Immature natural killer cell (primary cell): ENCODE results near the gene THEMIS. TPM values are rescaled to one million over a fixed set of nuclear protein-coding genes. Genes with fewer than 3 reads are reported as not detected.

Experiments
- DNase-seq, 3 donors: peaks; one replicate each; pipeline ENCODE4 v3.0.0; 2022; ENCODE audit warnings: mixed read lengths in 1 of 3
- H3K27ac Mint-ChIP-seq, 6 donors: one replicate each; pipeline ENCODE4 v1.8.0; 2020; ENCODE audit warnings: mixed read lengths in 6 of 6, mild to moderate bottlenecking in 5 of 6, inconsistent platforms in 4 of 6, moderate library complexity in 3 of 6
- H3K27me3 Mint-ChIP-seq, 3 donors: one replicate each; pipeline ENCODE4 v1.8.0; 2020 to 2021; ENCODE audit warnings: low read depth in 3 of 3, mild to moderate bottlenecking in 3 of 3, mixed read lengths in 3 of 3, moderate library complexity in 3 of 3, inconsistent platforms in 1 of 3
- H3K36me3 Mint-ChIP-seq, 3 donors: one replicate each; pipeline ENCODE4 v1.8.0; 2020; ENCODE audit warnings: mixed read lengths in 3 of 3, inconsistent platforms in 2 of 3, mild to moderate bottlenecking in 2 of 3
- H3K4me1 Mint-ChIP-seq, 2 donors: one replicate each; pipeline ENCODE4 v1.8.0; 2020; ENCODE audit warnings: inconsistent platforms in 2 of 2, mild to moderate bottlenecking in 2 of 2, mixed read lengths in 2 of 2, moderate library complexity in 1 of 2
- H3K4me3 Mint-ChIP-seq, 5 donors: one replicate each; pipeline ENCODE4 v1.8.0; 2020; ENCODE audit warnings: mild to moderate bottlenecking in 5 of 5, mixed read lengths in 5 of 5, inconsistent platforms in 3 of 5, moderate library complexity in 3 of 5
- H3K9me3 Mint-ChIP-seq, 6 donors: one replicate each; pipeline ENCODE4 v1.8.0; 2020; ENCODE audit warnings: mild to moderate bottlenecking in 6 of 6, mixed read lengths in 6 of 6, inconsistent platforms in 4 of 6, moderate library complexity in 3 of 6
- polyA plus RNA-seq, 3 donors: library from polyadenylated mRNA; unstranded; fragments of 300-500 nt; fragmentation: Illumina TruSeq; gene quantifications; one replicate each; pipeline ENCODE4 v1.2.3, GENCODE V29; 2021

THEMIS gene, protein sequence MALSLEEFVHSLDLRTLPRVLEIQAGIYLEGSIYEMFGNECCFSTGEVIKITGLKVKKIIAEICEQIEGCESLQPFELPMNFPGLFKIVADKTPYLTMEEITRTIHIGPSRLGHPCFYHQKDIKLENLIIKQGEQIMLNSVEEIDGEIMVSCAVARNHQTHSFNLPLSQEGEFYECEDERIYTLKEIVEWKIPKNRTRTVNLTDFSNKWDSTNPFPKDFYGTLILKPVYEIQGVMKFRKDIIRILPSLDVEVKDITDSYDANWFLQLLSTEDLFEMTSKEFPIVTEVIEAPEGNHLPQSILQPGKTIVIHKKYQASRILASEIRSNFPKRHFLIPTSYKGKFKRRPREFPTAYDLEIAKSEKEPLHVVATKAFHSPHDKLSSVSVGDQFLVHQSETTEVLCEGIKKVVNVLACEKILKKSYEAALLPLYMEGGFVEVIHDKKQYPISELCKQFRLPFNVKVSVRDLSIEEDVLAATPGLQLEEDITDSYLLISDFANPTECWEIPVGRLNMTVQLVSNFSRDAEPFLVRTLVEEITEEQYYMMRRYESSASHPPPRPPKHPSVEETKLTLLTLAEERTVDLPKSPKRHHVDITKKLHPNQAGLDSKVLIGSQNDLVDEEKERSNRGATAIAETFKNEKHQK
- polyA plus RNA-seq = 1 to 10 TPM in 1 of 3 donors, under 1 TPM in 2; 0.12 to 1.6 (median 0.57) TPM

DNA sequence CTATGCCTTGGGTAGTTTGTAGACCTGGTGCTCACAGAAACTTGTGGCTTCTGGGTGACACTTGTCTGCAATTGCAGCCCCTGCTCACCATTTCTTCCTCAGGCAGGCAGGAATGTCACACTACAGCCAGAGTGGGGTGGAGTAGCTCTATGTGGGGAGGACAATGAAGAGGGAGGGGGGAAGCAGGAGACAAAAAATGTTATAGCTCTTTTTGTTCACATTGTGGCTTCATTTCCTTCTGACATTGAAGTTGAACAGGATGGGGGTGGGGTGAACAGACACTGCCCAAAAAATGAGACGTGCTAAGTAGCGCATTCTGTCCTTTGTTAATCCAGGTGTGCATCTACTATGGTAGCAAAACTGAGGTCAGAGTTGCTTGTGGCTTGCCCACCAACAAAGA lies at the start of gene THEMIS:
Gene THEMIS, minus strand, starts transcription at position 124 of the 400 bp plus-strand sequence. CDS start 126 bp downstream, outside the sequence.
- peak within 1 kb of the TSS in 2 of 6 donors; percentile 52 to 60 for H3K27ac Mint-ChIP-seq
- no peak for DNase-seq
- H3K4me1 Mint-ChIP-seq = peaks cover 8 to 9% of the 10 kb centered on the region in 2 donors
- H3K9me3 Mint-ChIP-seq = peaks cover 0 to 5% (median 0%) of the 10 kb centered on the region in 6 donors
- H3K4me3 Mint-ChIP-seq = peak within 1 kb of the TSS in 3 of 5 donors; percentile 18 to 40 (median 28)
- H3K27me3 Mint-ChIP-seq = peaks cover 0 to 2% (median 0%) of the 10 kb centered on the region in 3 donors
- H3K36me3 Mint-ChIP-seq = peaks cover 0 to 4% (median 4%) of the 10 kb centered on the region in 3 donors

DNA sequence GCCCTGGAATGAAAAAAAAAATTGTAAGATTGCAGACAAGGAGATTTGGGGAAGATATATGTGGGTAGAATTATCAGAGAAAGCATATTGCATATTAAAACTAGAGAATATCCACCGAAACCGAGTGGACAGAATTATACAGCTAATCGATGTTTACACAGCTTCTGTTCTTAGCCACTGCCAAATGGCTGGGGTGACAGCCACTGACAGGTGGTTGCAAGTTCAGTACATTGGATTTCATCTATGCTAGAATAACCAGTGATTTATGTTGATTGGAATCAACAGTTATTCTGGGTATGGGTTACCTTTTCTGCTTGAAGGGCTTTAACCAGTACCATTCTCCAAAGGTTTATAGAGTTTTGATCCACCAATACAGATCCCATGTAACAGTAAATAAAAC lies 48.4 kb upstream of the THEMIS start:
- Mint-ChIP-seq H3K27ac (peak overlapping the region in 1 of 6 donors; percentile 22), H3K36me3 (no peaks in the 10 kb centered on the region), H3K4me1 (peaks cover 31% of the 10 kb centered on the region in 2 donors), H3K9me3 (no peaks in the 10 kb centered on the region), H3K27me3 (peaks cover 0 to 4% (median 1%) of the 10 kb centered on the region in 3 donors), H3K4me3 (no peak overlapping the region)
- no peak for DNase-seq

DNA sequence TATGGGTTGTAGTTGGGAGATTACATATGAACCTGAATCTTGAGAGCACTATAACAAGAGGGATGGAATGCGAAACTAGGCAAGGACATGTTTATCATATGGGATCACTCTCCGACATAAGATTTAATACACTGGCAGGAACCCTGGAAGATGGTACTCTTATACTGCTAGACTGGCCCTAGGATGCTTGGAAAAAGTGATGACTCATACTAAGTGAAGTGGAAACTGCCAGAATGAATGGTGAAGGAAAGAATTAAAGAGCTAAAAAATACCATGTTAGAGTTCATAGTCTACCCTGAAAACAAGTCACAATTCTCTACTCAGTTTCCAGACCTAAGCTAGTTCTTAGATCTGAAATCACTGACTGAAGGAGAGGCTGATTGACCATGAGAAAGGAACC lies 45.5 kb upstream of the THEMIS start:
- peaks cover 0 to 4% (median 3%) of the 10 kb centered on the region in 3 donors for H3K27me3 Mint-ChIP-seq
- no peak for DNase-seq
- H3K4me3 Mint-ChIP-seq = no peak overlapping the region
- H3K4me1 Mint-ChIP-seq = peaks cover 17% of the 10 kb centered on the region in 2 donors
- H3K9me3 Mint-ChIP-seq = no peaks in the 10 kb centered on the region
- no peak overlapping the region for H3K27ac Mint-ChIP-seq
- H3K36me3 Mint-ChIP-seq = no peaks in the 10 kb centered on the region

DNA sequence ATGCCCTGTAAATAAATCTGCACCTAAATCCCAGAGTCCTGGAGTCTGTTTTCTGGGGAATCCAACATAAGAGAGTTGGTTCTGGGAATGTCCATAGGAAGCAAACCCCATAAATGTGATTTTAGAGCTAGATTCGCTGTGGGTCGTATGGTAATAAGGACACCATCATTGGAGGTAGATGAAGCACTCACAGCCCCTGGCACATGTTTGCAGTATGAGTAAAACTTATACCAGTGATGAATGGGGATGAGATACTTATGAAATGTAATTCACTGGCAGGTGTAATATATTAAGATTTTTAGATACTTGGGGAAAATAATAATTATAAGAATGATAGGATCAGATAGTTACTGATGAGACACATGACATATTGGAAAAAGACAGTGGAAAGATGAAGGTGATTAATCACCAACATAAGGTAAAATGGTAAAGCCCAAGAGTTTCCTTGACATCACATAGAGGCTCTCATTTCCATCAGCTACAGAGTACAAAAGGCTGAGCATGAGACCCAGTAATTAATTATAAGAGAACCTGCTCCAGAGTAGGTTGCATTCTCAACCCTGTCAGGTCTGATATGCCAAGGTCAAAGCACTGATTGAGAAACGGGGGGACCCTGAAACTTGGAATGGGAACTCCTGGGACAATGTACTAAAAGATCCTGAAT lies 44.7 kb upstream of the THEMIS start:
- peaks cover 0 to 4% (median 3%) of the 10 kb centered on the region in 3 donors for H3K27me3 Mint-ChIP-seq
- H3K36me3 Mint-ChIP-seq = no peaks in the 10 kb centered on the region
- DNase-seq = no peak
- H3K4me3 Mint-ChIP-seq = no peak overlapping the region
- peaks cover 9% of the 10 kb centered on the region in 2 donors for H3K4me1 Mint-ChIP-seq
- no peak overlapping the region for H3K27ac Mint-ChIP-seq
- no peaks in the 10 kb centered on the region for H3K9me3 Mint-ChIP-seq

DNA sequence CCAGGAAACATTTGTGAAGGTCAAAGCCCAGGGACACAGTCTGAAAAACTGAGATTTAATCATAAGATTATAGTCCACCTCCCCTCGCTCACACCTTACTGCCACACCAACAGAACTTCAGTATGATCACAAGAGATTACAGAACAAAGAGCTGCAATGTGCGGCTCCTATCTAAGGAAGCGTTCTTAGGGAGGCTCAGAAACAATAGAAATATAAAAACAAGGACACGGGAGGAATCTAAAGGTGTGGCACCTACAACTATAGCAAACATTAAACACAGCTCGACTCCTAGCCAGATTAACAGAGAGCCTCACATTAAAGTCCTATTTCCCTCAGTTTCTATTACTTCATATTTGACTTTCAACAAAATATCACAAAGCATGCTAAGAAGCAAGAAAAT lies 40.4 kb upstream of the THEMIS start:
- DNase-seq = no peak
- Mint-ChIP-seq H3K27me3 (peaks cover 0 to 3% (median 0%) of the 10 kb centered on the region in 3 donors), H3K36me3 (no peaks in the 10 kb centered on the region), H3K4me1 (peaks cover 13 to 18% of the 10 kb centered on the region in 2 donors), H3K9me3 (no peaks in the 10 kb centered on the region), H3K4me3 (no peak overlapping the region), H3K27ac (no peak overlapping the region)

DNA sequence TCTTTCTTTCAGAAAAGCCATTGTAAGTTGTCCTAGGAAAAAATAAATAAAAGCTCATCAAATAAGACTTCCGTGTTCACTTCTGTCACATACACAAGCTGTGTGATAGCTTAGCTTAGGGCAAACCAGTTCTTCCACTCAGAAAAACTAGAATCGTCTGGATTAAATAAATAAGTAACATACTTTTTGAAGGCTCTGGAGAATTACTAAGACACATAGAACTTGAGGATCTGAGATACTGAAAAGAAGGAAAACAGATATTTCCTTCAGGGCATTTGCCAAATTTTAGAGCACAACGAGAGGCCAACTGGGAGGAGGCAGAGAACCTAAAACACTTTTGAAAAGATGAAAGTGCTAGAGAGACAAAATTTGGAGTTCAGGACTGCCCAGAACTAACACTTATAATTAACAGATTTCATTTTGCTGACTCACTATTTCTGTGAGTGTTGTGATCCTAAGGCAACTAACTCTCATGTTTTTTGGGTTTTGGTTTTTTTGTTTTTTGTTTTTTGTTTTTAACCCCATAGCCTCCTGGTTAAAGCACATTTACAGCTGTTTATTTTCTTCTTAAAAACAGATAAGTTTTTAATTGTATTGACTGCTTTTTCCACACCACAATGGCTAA lies 38.7 kb upstream of the THEMIS start:
- peaks cover 0 to 3% (median 0%) of the 10 kb centered on the region in 3 donors for H3K27me3 Mint-ChIP-seq
- no peaks in the 10 kb centered on the region for H3K36me3 Mint-ChIP-seq
- H3K9me3 Mint-ChIP-seq = no peaks in the 10 kb centered on the region
- no peak overlapping the region for H3K27ac Mint-ChIP-seq
- H3K4me1 Mint-ChIP-seq = peaks cover 13 to 18% of the 10 kb centered on the region in 2 donors
- H3K4me3 Mint-ChIP-seq = no peak overlapping the region
- no peak for DNase-seq

DNA sequence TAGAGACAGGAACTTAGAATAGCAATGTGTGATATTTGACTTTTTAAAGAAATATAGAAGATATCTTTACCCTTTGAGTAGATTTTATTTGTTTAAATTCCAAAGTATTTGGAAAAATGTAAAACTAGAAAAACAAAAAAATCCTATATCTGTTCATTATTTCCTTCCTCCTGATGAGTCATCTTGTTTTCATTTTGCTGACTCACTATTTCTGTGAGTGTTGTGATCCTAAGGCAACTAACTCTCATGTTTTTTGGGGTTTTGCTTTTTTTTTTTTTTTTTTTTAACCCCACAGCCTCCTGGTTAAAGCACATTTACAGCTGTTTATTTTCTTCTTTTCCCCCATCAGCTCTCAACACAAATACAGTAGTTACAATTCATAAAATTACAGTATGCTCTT lies 37.8 kb upstream of the THEMIS start:
- Mint-ChIP-seq H3K27me3 (peaks cover 0 to 3% (median 0%) of the 10 kb centered on the region in 3 donors), H3K9me3 (no peaks in the 10 kb centered on the region), H3K4me3 (no peak overlapping the region), H3K4me1 (peaks cover 16 to 18% of the 10 kb centered on the region in 2 donors), H3K36me3 (no peaks in the 10 kb centered on the region), H3K27ac (no peak overlapping the region)
- no peak for DNase-seq

DNA sequence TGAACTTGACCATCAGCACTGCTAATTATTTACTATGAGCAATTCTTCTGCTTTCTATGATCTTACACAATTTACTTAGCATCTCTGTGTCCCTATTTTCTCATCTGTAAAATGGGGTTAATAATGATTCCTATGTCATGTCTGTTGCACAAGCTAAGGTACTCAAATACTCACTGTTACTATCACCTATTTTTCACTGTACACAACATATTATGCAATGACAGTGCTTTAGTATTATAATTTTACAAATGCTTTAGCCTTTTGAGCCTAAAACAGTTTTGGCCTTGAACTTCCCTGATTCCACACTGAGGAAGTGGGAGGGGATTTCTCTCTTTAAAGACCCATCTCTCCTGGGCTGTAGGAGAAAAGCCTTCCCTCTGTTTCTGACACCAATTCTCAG lies 36.9 kb upstream of the THEMIS start:
- Mint-ChIP-seq H3K36me3 (peaks cover 0 to 5% (median 5%) of the 10 kb centered on the region in 3 donors), H3K4me1 (peaks cover 16 to 18% of the 10 kb centered on the region in 2 donors), H3K4me3 (no peak overlapping the region), H3K9me3 (peaks cover 0 to 6% (median 3%) of the 10 kb centered on the region in 6 donors), H3K27me3 (peaks cover 0 to 3% (median 0%) of the 10 kb centered on the region in 3 donors), H3K27ac (peak overlapping the region in 1 of 6 donors; percentile 25)
- DNase-seq = no peak

DNA sequence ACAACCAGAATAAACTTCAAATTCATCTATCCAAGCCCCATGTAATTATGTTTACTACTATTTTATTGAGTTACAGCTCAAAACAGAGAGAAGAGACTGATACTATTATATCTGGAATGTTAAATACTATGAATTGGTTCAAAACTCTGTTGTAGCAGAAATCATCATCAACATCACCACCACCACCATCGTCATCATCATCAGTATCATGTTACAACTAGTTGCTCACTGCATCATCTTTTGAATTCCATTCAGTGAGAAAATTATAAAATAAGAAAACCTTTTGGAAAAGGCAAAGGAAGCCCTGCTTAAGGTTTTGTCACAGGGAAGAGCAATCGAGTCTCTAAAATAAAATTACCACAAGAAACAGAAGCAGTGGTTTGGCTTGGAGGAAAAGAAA lies 36.2 kb upstream of the THEMIS start:
- H3K27ac Mint-ChIP-seq = no peak overlapping the region
- peaks cover 0 to 9% (median 3%) of the 10 kb centered on the region in 6 donors for H3K9me3 Mint-ChIP-seq
- H3K27me3 Mint-ChIP-seq = no peaks in the 10 kb centered on the region
- DNase-seq = no peak
- H3K4me1 Mint-ChIP-seq = peaks cover 16 to 18% of the 10 kb centered on the region in 2 donors
- H3K4me3 Mint-ChIP-seq = no peak overlapping the region
- peaks cover 0 to 6% (median 5%) of the 10 kb centered on the region in 3 donors for H3K36me3 Mint-ChIP-seq

DNA sequence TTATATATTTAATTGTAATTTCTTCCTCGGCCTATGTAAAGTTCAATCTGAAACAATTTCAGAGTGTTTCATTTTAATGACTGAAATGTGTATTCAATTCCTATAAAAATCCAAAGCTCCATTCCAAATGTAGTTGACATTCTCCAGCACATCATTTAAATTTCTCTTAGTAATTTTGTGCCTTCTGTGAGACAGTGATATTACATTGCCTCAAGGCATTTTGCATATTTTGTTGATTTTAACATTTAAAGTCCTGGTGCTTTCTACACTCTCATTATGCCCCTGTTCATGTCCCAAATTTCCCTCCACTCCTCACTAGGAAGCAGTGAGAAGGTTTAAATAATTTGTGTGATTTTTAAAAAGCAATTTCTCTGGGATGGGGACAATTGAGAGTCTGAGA lies 34.1 kb upstream of the THEMIS start:
- Mint-ChIP-seq H3K27ac (peak overlapping the region in 2 of 6 donors; percentile 17 to 65), H3K27me3 (no peaks in the 10 kb centered on the region), H3K9me3 (peaks cover 0 to 9% (median 3%) of the 10 kb centered on the region in 6 donors), H3K4me3 (peak overlapping the region in 1 of 5 donors; percentile 19), H3K36me3 (peaks cover 0 to 6% (median 5%) of the 10 kb centered on the region in 3 donors), H3K4me1 (peaks cover 16 to 18% of the 10 kb centered on the region in 2 donors)
- DNase-seq = no peak

DNA sequence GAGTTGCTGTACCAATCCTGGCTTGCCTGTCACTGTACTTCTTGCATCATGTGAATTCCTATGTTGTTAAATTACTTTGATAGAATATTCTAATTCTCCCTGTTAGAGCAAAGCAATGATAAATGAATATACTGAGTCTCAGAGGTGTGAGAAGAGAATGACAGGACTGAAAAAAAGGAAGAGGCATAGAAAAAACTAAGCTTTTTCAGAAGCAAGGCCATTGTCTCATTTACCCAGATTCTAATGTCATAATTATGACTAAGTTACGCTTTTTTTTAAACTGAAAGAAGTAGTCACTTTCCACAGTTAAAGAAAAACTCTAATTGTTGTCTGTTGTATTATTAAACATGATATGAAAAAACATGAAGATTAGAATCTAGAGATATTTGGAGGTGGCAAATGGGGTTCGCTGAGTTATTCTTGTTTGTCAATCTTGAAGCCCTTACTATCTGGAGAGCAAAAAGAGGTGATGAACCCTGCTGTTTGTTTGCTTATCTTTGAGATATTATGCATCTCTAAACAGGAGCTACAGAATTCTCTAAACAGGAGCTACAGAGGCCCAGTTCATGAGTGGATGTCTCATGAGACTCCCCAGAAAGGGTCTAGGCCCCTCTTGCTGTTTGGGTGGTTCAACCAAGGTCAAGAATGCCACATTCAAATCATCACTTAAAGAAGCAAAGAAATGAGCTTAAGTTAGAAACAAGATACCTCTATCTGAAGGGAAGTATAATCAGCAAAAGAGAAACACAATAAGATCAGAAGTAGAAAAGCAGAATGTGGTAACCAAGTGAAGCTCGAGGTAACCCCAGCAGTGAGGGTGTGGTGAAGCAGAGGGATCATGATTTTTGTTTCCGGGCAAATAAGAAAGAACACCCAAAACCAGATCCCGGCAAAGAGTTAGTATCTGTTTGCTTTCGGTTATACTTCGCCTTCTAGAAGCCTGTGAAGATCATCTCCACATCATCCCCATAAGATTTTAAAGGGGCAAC lies 33.3 kb upstream of the THEMIS start:
- no peak for DNase-seq
- peaks cover 13% of the 10 kb centered on the region in 2 donors for H3K4me1 Mint-ChIP-seq
- peak overlapping the region in 5 of 6 donors; percentile 3 to 37 (median 17) for H3K27ac Mint-ChIP-seq
- peaks cover 0 to 6% (median 5%) of the 10 kb centered on the region in 3 donors for H3K36me3 Mint-ChIP-seq
- peaks cover 0 to 9% (median 3%) of the 10 kb centered on the region in 6 donors for H3K9me3 Mint-ChIP-seq
- peak overlapping the region in 3 of 5 donors; percentile 1 to 53 (median 6) for H3K4me3 Mint-ChIP-seq
- no peaks in the 10 kb centered on the region for H3K27me3 Mint-ChIP-seq

DNA sequence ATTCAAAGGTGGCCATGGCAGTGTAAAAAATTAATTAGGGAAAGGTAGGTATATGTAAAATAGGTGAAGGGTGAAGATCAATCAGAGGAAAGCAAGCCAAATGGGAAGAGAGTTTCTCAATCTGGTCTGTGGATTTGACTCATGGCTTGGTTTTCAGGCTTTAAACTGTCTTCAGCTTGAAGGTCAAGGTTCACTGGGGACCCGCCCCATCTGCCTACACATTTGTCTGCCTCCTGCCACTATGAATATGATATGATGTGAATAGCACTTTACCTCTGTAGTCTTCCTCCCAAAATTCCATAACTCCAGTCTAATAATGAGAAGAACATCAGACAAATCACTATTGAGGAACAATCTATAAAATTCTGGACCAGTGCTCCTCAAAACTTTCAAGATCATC lies 32.3 kb upstream of the THEMIS start:
- no peak for DNase-seq
- peaks cover 0 to 2% (median 0%) of the 10 kb centered on the region in 3 donors for H3K27me3 Mint-ChIP-seq
- H3K9me3 Mint-ChIP-seq = peaks cover 0 to 12% (median 9%) of the 10 kb centered on the region in 6 donors

More for the DNA sequence above, 32.3 kb upstream of the THEMIS start:
- peaks cover 0 to 6% (median 5%) of the 10 kb centered on the region in 3 donors for H3K36me3 Mint-ChIP-seq
- no peak overlapping the region for H3K4me3 Mint-ChIP-seq
- H3K4me1 Mint-ChIP-seq = peaks cover 3 to 5% of the 10 kb centered on the region in 2 donors
- no peak overlapping the region for H3K27ac Mint-ChIP-seq
